ENCODE results near the gene UCK2. TPM values are rescaled to one million over a fixed set of nuclear protein-coding genes. Genes with fewer than 3 reads are reported as not detected.

The UCK2 gene
- total RNA-seq, 1 experiment from 2014 or later: 91.2 TPM

DNA sequence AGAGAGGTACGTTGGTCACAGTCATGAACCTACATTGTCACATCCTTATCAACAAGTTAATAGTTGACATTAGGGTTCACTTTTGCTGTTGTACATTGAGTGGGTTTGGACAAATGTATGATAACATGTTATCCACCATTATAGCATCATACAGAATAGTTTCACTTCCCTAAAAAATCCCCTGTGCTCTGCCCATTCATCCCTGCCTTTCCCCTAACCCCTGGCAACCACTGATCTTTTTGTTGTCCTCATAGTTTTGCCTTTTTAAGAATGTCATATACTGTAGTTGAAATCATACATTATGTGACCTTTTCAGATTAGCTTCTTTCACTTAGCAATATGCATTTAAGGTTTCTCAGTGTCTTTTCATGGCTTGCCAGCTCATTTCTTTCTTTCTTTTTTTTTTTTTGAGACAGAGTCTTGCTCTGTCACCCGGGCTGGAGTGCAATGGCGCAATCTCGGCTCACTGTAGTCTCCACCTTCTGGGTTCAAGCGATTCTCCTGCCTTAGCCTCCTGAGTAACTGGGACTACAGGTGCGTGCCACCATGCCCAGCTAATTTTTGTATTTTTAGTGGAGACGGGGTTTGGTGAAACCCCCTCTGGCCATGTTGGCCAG, 50.6 kb downstream of the UCK2 start:
- peaks cover 2% of the 10 kb centered on the region; the same call in 1 of the 2 replicates for H3K4me1 ChIP-seq (ENCODE audit: control insufficient read depth, insufficient read depth, low read length)
- TF ChIP-seq TCF7L2 (IDR thresholded peaks at IDR 0.05; ENCODE audit: low read depth, low read length) (no peak), SIN3A (IDR thresholded peaks at IDR 0.05; ENCODE audit: borderline replicate concordance, insufficient read depth, low read depth, low read length) (no peak), POLR2AphosphoS5 (IDR thresholded peaks at IDR 0.05; ENCODE audit: low read depth, low read length) (no peak), CTCF (IDR thresholded peaks at IDR 0.05) (no peak)
- TF ChIP-seq, protein P1, sequence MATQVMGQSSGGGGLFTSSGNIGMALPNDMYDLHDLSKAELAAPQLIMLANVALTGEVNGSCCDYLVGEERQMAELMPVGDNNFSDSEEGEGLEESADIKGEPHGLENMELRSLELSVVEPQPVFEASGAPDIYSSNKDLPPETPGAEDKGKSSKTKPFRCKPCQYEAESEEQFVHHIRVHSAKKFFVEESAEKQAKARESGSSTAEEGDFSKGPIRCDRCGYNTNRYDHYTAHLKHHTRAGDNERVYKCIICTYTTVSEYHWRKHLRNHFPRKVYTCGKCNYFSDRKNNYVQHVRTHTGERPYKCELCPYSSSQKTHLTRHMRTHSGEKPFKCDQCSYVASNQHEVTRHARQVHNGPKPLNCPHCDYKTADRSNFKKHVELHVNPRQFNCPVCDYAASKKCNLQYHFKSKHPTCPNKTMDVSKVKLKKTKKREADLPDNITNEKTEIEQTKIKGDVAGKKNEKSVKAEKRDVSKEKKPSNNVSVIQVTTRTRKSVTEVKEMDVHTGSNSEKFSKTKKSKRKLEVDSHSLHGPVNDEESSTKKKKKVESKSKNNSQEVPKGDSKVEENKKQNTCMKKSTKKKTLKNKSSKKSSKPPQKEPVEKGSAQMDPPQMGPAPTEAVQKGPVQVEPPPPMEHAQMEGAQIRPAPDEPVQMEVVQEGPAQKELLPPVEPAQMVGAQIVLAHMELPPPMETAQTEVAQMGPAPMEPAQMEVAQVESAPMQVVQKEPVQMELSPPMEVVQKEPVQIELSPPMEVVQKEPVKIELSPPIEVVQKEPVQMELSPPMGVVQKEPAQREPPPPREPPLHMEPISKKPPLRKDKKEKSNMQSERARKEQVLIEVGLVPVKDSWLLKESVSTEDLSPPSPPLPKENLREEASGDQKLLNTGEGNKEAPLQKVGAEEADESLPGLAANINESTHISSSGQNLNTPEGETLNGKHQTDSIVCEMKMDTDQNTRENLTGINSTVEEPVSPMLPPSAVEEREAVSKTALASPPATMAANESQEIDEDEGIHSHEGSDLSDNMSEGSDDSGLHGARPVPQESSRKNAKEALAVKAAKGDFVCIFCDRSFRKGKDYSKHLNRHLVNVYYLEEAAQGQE (IDR thresholded peaks at IDR 0.05; ENCODE audit: insufficient read depth in 1 of 2, low read depth in 2 of 2, low read length in 1 of 2): no peak
- no peaks in the 10 kb centered on the region for H3K27me3 ChIP-seq (ENCODE audit: control insufficient read depth, insufficient read depth, low read length)
- CTCF ChIA-PET: interaction anchor here (0.6 kb wide), 1 partner anchor 1198 kb away, joined by 3 read pairs; no protein-coding TSS in a partner anchor
- DNase-seq (ENCODE audit: low read depth, low spot score): no peak
- H3K36me3 ChIP-seq (ENCODE audit: control insufficient read depth, insufficient read depth, low read length): no peaks in the 10 kb centered on the region
- BruUV-seq (replicated peaks): no TSS peak
- in situ Hi-C loops (cut with HindIII; ENCODE audit: low pct_unique_long_range_greater_than_20kb, low sequenced_read_pairs): no loop called here
- no peak for ATAC-seq
- intact Hi-C loops (cut with micrococcal nuclease; ENCODE audit: unreplicated experiment): no loop called here
- no peak overlapping the region for H3K4me3 ChIP-seq (ENCODE audit: low read depth in 2 of 2, low read length in 2 of 2)
- no peak overlapping the region for H3K27ac ChIP-seq (ENCODE audit: low read length)
- POLR2A ChIA-PET: no interaction called here
- peaks cover 22% of the 10 kb centered on the region for H3K9me3 ChIP-seq (ENCODE audit: control insufficient read depth, insufficient read depth, low read depth, low read length)

GRCh38 chr1:165879946-165880345, 52.5 kb downstream of the UCK2 start:
- Histone ChIP-seq H3K4me1 (ENCODE audit: control insufficient read depth, insufficient read depth, low read length) (peaks cover 14% of the 10 kb centered on the region), H3K4me3 (ENCODE audit: low read depth in 2 of 2, low read length in 2 of 2) (no peak overlapping the region), H3K9me3 (ENCODE audit: control insufficient read depth, insufficient read depth, low read depth, low read length) (peaks cover 6% of the 10 kb centered on the region; the same call in 1 of the 2 replicates), H3K36me3 (ENCODE audit: control insufficient read depth, insufficient read depth, low read length) (no peaks in the 10 kb centered on the region), H3K27me3 (ENCODE audit: control insufficient read depth, insufficient read depth, low read length) (no peaks in the 10 kb centered on the region), H3K27ac (ENCODE audit: low read length) (no peak overlapping the region)
- CTCF ChIA-PET: no interaction called here
- POLR2A ChIA-PET: no interaction called here
- no peak for TF ChIP-seq POLR2AphosphoS5 (IDR thresholded peaks at IDR 0.05; ENCODE audit: low read depth, low read length)
- no peak for TF ChIP-seq TCF7L2 (IDR thresholded peaks at IDR 0.05; ENCODE audit: low read depth, low read length)
- intact Hi-C loops (cut with micrococcal nuclease; ENCODE audit: unreplicated experiment) (no loop called here), in situ Hi-C loops (cut with HindIII; ENCODE audit: low pct_unique_long_range_greater_than_20kb, low sequenced_read_pairs) (no loop called here)
- DNase-seq (ENCODE audit: low read depth, low spot score) (no peak), ATAC-seq (no peak)
- no TSS peak for BruUV-seq (replicated peaks)

DNA sequence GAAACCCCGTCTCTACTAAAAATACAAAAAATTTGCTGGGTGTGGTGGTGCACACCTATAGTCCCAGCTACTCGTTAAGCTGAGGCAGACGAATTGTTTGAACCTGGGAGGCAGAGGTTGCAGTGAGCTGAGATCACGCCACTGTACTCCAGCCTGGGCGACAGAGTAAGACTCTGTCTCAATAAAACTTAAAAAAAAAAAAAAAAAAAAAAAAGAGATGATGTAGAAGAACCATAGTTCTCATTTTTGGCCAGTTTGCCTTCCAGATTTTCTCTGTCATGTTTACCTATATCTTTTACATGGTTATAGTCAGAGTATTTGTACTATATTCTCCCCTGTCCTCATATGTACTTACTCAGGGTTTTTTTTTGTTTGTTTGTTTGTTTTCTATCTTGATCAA, 53.6 kb downstream of the UCK2 start:
- POLR2A ChIA-PET: no interaction called here
- in situ Hi-C loops (cut with HindIII; ENCODE audit: low pct_unique_long_range_greater_than_20kb, low sequenced_read_pairs): no loop called here
- no TSS peak for BruUV-seq (replicated peaks)
- no peaks in the 10 kb centered on the region for H3K27me3 ChIP-seq (ENCODE audit: control insufficient read depth, insufficient read depth, low read length)
- peaks cover 1% of the 10 kb centered on the region; the same call in 1 of the 2 replicates for H3K9me3 ChIP-seq (ENCODE audit: control insufficient read depth, insufficient read depth, low read depth, low read length)
- no peak for ATAC-seq
- TF ChIP-seq POLR2AphosphoS5 (IDR thresholded peaks at IDR 0.05; ENCODE audit: low read depth, low read length) (no peak), SIN3A (IDR thresholded peaks at IDR 0.05; ENCODE audit: borderline replicate concordance, insufficient read depth, low read depth, low read length) (no peak), TCF7L2 (IDR thresholded peaks at IDR 0.05; ENCODE audit: low read depth, low read length) (no peak), CTCF (IDR thresholded peaks at IDR 0.05) (no peak)
- TF ChIP-seq, protein P1 (IDR thresholded peaks at IDR 0.05; ENCODE audit: insufficient read depth in 1 of 2, low read depth in 2 of 2, low read length in 1 of 2): no peak
- no peak overlapping the region for H3K27ac ChIP-seq (ENCODE audit: low read length)
- DNase-seq (ENCODE audit: low read depth, low spot score): no peak
- intact Hi-C loops (cut with micrococcal nuclease; ENCODE audit: unreplicated experiment): no loop called here
- CTCF ChIA-PET: no interaction called here
- H3K4me3 ChIP-seq (ENCODE audit: low read depth in 2 of 2, low read length in 2 of 2): no peak overlapping the region
- H3K36me3 ChIP-seq (ENCODE audit: control insufficient read depth, insufficient read depth, low read length): no peaks in the 10 kb centered on the region
- H3K4me1 ChIP-seq (ENCODE audit: control insufficient read depth, insufficient read depth, low read length): peaks cover 14% of the 10 kb centered on the region
